Ecto neural progenitor cell (in vitro differentiated cells): Measurements from ENCODE around the gene CLDN19.
"Not testable (repeated sequence)": the region's sequence is repeated elsewhere in the genome, so short reads cannot be mapped to it uniquely, and the experiment has no call there.

ENCODE experiments used
- DNase-seq: peaks from one replicate; pipeline ENCODE4 v3.0.0-alpha.2; 2018; ENCODE audit warnings: low spot score

Gene CLDN19

GRCh38 chr1:42759114-42759513, 19.1 kb upstream of the CLDN19 start:
- no peak for DNase-seq

DNA sequence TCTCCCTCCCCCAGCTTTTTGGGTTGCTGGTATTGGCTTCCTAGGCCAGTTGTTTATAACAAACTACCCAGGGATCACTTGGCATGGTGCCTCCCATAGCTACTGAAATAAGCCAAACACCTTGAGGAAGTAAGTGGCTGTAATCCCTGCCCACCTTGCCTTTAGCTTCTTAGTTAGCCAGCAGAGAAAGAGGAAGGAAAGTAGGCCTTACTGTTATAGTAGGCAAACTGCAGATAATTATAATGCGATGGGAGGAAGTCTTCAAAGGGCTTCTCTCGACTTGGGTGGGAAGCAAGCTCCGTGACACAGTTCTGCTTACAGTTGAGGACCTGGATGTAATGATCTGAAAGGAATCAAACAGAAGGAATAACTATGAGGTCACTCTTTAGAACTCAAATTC, 18.6 kb upstream of the CLDN19 start:
- DNase-seq, result no peak

GRCh38 chr1:42757892-42758275, 17.8 kb upstream of the CLDN19 start:
- no peak for DNase-seq

GRCh38 chr1:42756956-42757891, 17.2 kb upstream of the CLDN19 start:
- peak; percentile 52 for DNase-seq

DNA sequence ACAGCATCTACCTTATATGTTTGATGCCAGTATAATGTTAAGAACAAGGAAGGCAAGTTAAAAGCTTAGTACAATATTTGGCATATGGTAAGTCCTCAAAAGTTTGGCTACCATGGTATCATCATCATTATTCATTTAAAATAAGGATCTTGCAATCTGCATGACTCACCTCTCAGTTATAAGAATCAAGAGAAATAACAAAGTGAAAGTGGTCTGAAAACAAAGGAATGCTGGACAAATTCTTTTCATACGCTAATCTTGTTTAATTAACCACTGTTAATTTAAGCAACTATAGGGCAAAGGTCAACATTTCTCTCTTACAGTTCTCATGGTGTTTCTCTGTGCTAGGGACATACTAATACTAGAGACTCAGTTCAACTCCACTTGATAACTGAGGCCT, 13.0 kb upstream of the CLDN19 start:
- no peak for DNase-seq

DNA sequence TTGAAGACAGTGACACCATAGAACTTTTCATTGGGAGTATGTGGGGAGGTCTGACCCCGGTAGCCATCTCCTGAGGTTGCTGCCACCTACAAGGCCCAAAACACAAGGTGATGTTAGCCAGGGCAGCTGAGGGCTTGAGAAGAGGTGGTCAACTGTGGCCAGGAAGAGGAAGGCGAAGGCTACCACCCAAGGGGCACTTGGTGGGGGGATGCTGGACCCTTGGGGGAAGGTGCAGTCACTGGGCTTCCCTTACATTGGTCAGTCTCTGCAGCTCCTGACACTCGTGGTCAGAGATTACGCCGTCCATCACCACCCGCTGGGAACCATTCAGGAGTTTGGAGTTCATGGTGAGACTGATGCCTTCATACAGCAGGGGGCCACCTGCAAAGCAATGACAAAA, 12.2 kb upstream of the CLDN19 start:
- DNase-seq, result no peak

- DNase-seq, result not testable (repeated sequence)
These were observed 11.6 kb upstream of the CLDN19 start for GRCh38 chr1:42751511-42752070.

GRCh38 chr1:42750041-42750440, 10.0 kb upstream of the CLDN19 start:
- DNase-seq, result no peak

DNA sequence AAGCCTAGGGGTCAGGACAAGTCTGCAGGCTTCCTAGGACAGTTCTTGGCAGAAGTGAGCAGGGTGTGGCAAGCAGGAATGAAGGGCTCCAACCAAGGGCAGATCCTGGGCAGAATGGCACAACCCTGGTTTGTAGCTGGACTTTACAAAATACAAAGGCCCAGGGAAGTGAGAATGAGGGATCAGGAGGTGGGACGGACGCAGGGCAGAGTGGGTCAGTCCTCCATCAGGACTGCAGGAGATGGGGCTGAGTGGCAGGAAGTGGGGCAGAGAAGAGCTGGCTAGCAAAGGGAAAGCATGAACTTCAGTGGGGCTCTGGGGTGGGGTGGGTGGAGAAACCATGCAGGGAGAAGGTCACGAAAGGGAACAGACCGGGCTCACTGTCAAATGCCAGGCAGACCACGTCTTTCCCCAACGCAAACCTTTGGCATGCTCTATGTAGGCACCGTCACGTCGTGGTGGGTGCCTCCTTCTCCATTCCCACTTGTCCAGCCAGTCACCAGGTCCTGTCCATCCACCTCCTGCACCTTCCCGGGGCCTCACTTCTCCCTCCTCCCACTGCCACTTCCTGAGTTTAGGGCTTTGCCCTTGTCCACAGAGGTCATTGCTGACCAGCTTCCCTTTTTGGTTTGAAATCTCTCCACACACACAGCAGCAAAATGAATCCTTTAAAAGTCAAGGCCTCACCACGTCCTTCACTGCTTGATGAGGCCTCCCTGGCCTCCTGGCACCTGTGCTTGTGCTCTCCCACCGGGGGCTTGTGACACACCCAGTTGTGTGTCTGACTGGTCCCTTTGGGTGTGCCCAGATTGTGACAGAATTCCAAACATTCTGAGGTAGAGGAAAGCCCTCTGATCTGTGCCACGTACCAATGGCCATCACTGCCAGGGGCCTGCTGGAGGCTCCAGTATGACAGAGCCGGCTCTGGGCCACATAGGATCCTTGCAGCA, 8.7 kb upstream of the CLDN19 start:
- no peak for DNase-seq

GRCh38 chr1:42748021-42748420, 8.0 kb upstream of the CLDN19 start:
- DNase-seq, result no peak

GRCh38 chr1:42747125-42747524, 7.1 kb upstream of the CLDN19 start:
- peak; percentile 67 for DNase-seq

DNA sequence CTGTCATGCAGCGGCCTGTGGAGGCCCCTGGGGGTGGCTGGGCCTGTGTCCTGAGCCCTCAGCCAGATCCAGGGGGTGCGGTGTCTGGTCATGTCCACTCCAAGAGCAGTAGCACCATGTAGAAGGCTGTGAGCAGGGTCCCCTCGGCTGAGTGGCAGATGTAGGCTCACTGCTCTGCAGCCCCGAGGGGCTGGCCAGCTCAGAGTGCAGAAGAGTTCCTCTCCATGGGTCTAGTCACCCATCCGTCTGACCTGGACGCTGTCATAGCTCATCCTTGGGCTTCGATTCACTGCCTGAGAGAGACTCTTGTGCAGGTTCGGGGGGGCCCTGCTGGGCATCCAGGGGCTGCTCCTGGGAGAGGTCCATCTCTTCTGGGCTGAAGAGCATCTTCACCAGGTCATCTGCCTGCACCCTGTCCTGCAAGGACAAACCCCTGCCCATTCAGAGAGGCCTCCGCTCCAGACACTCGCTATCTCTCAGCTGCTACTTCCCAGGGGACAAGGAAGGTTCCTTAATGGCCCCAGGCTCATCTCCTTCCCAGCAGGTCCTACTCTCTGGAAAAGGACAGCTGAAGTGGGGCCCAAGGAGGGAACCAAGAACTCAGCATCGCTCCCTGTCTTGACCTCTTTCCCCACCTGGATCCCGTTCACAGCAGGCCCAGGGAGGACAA, 6.5 kb upstream of the CLDN19 start:
- DNase-seq, result no peak

DNA sequence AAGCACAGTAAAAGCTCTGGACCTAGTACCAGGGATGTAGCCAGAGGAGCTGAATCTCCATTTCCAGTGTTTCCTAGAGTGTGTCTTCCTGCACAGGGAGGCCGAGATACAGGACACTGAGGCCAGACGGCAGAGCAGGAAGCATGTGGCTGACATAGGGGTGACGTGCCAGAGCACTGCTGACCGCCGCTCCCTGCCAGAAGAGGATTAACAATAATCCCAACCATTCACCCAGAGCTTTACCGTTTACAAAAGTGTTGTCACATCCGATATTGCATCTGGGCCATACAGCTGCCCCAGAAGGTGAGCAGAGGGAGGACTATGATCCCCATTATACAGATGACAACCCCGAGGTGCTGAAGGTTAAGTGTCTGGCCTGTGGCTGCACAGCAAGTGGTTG, 5.8 kb upstream of the CLDN19 start:
- DNase-seq, result no peak

GRCh38 chr1:42744148-42744413, 4.0 kb upstream of the CLDN19 start:
- DNase-seq, result no peak

- DNase-seq, result peak; percentile 49
These were observed 3.5 kb upstream of the CLDN19 start for GRCh38 chr1:42743317-42744147.

DNA sequence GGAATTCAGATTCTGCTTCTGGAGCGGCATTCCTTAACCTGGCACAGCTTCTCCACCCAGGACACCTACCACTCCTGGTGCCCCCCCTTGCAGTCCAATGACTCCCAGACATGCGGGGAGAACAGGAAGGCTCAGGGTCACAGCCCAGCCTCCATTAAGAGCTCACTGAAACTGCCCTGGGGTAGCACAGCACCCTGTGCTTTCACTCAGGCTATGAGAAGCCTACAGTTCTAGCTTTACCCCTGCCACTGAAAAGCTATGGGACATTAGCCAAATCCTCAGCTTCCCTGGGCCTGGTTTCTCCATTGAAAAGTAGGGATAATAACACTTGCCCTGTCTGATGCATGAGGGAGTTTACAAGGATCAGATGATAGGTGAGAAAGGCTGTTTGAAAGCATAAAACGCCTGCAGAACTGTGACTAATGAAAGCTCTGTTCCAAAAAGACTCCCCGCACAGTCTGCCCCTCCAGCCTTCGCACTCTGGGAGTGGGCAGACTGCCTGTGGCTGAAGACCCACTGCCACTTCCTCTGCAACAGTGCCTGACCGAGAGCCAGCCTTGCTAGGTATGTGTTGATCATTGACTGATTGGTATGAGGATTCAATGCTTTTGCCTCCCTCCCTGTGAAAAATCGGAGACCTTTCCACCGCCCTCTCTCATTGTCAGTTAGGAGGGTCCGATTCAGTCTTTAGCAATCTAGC, 2.7 kb upstream of the CLDN19 start:
- DNase-seq, result no peak

DNA sequence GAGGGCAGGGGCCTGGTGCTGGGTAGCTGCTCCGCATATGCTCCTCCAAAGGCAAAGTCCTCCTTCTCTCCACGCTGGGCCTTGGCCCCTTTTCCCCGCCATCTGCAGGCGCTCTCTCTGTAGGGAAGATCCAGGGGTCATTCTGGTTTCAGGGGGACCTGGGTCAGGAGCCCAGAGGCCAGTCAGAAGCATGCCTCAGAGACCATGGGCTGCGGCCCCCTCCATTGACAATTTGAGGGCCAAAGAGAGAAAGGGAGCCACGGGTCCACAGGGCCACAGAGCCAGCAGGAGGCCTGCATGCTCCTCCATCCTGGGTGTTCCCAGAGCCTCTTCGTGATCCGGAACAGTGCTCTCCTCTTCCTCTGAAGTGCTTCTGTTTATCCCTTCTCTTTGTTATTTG, 2.1 kb upstream of the CLDN19 start:
- no peak for DNase-seq

DNA sequence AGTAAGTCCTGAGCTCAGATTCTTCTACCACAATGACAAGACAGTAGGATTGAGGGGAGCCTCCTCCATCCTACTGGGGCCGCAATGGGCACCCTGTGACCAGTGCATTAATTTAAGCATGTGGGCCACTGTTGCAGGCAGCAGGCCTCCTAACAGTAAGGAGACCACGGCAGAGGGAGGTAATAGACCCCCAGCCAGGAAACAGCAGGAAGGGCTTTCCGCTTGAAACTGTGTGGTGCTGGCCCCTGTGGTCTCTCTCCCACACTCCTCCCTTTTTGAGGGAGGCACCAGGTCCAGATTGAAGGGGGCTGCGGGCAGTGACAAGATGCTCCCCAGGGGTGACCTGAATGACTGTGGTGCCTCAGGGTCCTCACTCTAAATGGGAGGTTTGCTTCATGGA, 1.7 kb upstream of the CLDN19 start:
- DNase-seq, result no peak

DNA sequence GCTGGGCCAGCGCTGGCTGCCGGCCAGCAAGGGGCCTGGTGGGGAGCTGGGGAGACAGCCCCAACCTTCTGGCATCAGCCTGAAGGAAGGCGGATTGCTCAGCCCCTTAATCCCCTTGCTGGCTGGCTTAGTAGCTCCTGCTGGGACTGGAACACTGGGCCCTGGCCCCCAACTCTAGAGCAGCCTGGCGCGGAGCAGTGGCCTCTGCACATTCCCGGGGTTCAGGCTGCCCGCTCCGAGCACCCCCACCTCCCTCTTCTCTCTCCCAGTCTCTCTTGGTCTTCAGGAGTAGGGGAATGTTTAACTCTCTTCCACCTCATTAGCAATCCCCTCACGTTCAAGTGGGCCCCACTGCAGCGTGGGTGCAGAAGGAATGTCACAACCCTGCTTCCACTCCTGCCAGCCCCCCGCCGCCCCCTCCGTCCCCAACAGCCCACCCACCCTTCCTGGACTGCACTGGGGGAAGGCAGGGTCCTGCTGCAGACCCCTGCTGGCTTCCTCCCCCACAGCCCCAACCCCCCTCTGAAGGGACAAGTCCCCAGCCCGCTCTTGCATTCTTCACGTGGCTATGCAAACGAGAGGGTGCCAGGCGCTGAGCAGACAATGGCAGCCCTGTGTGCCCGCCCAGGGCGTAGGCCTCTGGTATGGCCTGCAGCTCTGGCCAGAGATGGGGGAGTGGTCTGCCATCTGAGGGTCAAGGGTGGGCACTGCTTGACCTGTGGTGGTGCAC, 980 bp upstream of the CLDN19 start:
- peak; percentile 75 for DNase-seq

DNA sequence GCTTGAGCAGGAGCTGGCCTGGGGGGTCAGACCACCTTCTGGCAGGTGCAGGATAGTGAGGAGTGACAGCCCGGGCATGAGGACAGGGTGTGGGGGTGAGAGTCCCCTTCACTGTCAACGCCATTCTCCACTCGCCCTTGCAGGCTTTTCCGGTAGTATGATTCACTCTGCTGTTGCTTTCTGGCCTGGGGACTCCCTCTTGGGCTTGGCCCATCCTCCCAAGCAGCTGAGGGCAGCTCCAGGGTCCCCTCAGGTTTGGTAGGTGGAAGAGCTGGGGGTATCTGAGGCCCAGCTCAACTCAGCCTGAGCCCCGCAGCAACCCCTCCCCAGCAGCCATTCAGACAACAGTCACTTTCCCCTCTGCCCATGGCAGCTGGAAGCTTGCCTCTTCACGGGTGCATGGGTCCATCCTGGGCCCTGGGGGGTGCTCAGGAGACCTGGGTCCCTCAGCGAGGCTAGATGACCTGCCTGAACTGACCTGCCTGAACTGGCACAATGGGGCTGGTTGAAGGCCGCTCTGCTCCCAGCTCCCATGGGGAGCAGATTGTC, 1.3 kb downstream of the CLDN19 start:
- DNase-seq, result no peak
